HG02763 (cell line): ENCODE data around the gene CDH13.
A peak's percentile ranks its signal among the peaks of the same experiment; 100 is the strongest.

ENCODE experiments used
- ATAC-seq: cut with Tn5 transposase; IDR thresholded peaks from one replicate; pipeline ENCODE4 v1.9.1; 2021; ENCODE audit warnings: mild to moderate bottlenecking, moderate library complexity; ENCODE audit not compliant: unreplicated experiment

CDH13 gene

DNA sequence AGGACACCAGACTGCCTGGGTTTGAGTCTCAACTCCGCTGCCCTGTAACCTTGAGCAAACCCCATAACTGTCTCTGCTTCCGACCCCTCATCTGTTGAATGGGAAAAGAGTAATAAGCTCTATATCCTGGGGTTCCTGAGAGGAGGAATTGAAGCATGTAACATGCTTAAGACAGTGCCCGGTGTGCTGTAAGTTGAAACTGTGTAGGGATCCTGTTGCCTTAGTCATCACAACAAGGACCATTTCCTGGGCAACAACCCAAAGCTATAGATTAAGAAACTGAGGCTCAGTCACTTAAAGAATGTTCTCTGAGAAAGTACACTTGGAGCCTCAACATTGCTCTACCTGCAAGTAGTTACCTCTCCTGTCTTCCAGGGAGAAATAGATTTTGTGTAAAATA, 23.0 kb downstream of the CDH13 start:
- ATAC-seq, result no peak

GRCh38 chr16:82650804-82651203, 24.0 kb downstream of the CDH13 start:
- no peak for ATAC-seq

GRCh38 chr16:82651921-82652601, 25.3 kb downstream of the CDH13 start:
- peak; percentile 43 for ATAC-seq

DNA sequence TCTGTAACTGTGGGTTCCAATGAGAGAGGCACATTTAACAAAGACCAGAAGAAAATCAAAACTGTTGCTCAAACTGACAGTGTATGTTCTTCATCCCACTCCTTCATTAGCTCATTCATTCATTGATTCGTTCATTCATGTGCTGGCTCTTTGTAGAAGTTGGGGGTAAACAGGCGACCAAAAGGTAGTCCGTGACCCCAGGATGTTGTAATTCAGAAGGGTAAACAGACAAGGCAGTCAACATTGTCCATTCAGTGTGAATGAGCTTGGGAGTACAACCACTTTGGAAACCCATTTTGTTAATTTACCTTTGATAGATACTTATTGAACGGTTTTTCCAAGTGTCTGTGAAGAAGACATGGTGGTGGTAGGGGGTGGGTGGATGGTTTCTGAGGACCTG, 26.1 kb downstream of the CDH13 start:
- ATAC-seq, result no peak

DNA sequence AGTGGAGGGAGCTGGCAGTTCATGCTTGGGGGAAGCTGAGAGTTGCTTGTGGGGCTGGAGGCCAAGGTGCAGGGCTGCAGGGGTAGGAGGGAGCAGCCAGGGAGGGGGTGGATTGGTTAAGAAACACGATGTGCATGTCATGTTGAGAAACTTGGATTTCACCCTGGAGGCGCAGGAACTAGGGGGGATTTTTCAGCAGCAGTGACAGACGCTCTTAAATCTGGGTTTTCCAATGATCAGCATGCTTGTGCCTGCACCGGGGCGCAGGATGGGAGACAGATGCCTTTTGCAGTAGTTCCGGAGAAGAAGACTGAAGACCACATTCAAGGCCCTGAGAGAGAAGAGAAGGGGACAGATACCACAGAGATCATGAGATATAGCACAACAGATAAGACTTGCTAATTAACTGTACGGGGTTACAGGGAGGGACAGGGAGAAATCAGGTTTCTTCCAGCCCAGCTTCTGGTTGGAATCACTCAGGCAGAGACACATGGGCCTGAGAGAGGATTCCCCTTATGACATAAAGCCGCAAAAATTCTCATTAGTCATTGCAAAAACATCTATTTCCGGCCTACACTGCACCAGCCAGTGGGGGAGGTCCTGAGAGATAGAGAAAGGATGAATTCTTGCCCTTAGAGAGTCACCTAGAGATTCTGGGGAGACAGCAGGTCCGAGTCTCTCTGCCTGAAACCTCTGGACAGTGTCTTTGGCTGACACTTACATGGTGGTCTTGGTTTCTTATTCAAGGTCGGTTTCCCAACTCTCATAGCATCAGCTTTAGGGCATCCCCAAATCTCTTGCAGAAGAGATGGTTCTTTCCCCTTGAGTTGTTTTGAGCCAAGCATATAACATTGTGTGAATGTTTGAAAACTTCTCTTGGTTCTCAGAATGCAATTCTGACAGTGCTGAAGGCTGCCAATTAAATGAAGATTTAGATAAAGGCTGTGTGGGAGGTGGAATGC, 27.1 kb downstream of the CDH13 start:
- ATAC-seq, result peak; percentile 71

DNA sequence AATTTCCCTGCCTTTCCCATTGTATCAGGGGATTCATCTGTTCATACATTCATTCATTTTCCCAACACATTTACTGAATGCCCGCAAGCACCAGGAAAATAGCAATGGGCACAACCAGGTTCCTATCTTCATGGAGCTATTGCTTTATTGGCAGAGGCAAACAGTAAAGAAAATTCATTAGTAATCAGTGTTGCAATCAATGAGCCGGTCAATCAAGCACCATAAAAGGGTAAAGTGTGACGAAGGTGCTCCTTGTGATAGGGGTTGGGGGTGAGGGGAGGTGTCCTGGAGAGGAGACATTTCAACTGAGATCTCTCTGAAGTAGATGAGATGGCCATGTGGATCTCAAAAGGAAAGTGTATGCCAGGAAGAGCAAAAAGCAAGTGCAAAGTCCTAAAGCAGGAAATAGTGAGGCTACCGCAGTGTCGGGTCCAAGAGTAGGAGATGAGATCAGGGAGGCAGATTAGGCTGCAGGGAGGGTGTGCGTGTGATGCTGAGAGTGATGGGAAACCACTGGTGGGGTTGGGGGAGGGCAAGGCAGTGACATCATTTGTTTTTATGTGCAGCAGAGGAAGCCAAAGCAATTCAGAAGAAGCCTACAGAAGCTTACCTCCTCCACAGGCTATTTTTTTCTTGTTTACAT, 28.4 kb downstream of the CDH13 start:
- no peak for ATAC-seq

DNA sequence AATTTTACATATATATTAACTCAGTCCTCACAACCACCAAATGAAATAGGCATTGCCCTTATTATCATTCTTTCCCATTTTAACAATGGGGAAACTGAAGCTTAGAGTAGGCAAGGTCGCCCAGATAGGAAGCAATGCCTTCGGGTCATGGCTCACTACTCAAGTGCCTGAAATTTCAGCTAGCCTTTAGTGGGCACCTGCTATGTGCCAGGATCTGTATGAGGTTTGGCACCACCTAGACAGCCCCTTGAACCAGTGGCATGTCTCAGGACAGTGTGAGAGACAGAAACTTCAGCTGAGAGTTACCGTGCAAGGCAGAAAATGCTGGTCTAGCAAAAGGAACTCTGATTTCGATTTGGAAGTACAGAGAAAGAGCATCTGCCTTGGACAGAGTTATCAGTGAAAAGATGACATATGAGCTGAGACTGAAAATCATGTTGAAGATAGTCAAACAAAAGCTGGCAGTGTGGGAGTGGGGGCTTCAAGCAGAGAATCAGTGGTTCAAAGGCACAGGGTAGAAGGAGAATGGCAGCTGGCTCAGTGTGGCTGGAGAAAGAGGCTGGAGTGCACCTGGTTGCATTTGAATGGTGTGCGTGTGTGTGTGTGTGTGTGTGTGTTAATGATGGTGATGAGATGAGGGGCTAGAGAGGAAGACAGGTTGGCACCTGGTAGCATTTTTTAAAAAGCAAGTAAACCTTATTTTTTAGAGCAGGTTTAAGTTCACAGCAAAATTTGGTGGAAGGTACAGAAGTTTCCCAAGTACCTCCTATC, 29.1 kb downstream of the CDH13 start:
- ATAC-seq, result no peak

DNA sequence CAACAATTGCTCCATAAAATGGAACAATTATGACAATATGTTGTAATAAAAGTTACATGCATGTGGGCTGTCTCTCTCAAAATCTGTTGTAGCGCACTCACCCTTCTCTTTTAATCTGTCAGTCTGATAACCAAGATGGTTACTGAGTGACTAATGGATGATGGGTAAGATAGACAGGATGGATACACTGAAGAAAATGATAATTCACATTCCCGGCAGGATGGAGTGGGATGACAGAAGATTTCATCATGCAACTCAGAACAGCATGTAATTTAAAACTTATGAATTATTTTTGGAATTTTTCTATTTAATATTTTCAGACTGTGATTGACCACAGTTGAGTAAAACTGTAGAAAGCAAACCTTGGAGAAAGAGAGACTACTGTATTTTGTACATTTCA, 30.5 kb downstream of the CDH13 start:
- no peak for ATAC-seq

GRCh38 chr16:82657786-82658185, 31.0 kb downstream of the CDH13 start:
- no peak for ATAC-seq

GRCh38 chr16:82658796-82659195, 32.0 kb downstream of the CDH13 start:
- ATAC-seq, result no peak

DNA sequence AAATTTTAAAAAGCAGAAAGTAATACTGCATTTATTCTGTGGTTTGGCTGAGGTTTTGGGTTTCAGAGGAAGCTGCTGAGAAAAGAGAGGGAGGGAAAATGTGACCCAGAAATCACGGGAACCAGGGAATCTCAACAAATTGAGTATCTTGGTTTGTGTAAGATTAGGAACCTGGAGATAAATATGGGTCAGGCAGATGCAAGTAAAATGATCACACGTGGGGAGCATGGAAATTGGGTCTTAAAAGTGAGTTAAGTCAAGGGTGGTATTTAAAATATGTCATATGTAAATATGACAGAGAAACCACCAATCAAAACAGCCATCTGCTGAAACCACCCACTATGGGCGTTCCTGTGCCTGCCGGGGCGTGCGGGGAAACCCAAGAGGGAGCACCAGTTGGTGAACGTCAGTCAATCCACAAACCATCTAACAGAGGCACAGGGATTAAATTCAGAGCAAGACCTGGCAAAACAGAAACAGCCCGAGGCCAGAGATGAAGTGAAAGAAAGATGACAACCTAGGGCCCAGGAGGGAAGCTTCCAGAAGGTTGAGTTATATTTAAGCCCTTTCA, 33.4 kb downstream of the CDH13 start:
- ATAC-seq, result no peak

- no peak for ATAC-seq
Observed at GRCh38 chr16:82660966-82661365, 34.2 kb downstream of the CDH13 start.

DNA sequence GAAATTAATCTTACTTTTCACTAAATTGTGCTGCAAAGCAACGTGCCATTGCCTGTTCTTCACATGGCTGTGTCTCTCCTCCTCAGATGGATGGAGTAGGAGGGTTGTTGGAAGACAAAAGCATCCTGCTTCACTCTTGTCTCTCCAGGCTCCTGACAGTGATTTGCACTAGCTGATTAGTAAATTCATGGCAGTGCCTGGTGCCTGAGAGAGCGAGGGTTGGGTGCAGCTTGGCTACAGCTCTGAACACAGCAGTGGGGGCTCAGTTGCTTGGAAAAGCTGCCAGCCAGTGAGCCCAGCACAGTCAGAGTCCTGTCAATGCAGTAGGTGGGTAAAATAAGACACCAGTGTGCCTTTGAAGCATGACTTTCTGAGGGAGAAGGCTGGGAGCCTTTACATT, 37.4 kb downstream of the CDH13 start:
- no peak for ATAC-seq

- ATAC-seq, result no peak
Observed at GRCh38 chr16:82665025-82665424, 38.3 kb downstream of the CDH13 start.

- ATAC-seq, result no peak
Observed at GRCh38 chr16:82667437-82667836, 40.7 kb downstream of the CDH13 start.

- no peak for ATAC-seq
Observed at GRCh38 chr16:82668094-82668493, 41.3 kb downstream of the CDH13 start.

- no peak for ATAC-seq
Observed at GRCh38 chr16:82671741-82672140, 45.0 kb downstream of the CDH13 start.

GRCh38 chr16:82672676-82673075, 45.9 kb downstream of the CDH13 start:
- ATAC-seq, result no peak

DNA sequence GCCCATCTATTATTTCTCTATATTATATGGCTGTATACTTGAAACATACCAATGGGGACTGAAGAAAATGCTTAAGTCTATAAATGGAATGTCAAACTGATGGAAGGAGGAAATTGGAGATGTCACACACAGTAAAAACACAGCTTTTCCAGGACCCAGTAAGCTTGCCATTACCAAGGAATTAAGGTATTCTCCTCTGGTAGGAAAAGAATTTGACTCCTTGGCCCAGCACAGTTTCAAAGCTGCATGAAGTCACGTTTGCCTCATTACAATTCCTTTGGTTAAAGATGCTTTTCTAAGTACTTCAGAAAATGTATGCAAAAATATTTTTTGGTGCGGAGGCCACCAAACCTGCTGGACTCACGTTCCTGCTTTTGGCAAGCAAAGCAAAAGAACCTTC, 48.5 kb downstream of the CDH13 start:
- ATAC-seq, result no peak

- no peak for ATAC-seq
Observed at GRCh38 chr16:82681592-82681991, 54.8 kb downstream of the CDH13 start.

GRCh38 chr16:82682767-82683166, 56.0 kb downstream of the CDH13 start:
- no peak for ATAC-seq
